GM08714 (cell line): ENCODE results near the gene TBCEL.

Experiments used
- H3K4me3 ChIP-seq: fragments of 200-500 bp; sonication (Bioruptor generic); 2 replicates; pipeline ENCODE4 v1.5.1; 2014; ENCODE audit warnings: mild to moderate bottlenecking, low read length, inconsistent platforms
- ZNF274 ChIP-seq: IDR thresholded peaks from 2 replicates; pipeline ENCODE4 v1.6.1; 2012; ENCODE audit warnings: mild to moderate bottlenecking, low read depth, low read length

The TBCEL gene, protein sequence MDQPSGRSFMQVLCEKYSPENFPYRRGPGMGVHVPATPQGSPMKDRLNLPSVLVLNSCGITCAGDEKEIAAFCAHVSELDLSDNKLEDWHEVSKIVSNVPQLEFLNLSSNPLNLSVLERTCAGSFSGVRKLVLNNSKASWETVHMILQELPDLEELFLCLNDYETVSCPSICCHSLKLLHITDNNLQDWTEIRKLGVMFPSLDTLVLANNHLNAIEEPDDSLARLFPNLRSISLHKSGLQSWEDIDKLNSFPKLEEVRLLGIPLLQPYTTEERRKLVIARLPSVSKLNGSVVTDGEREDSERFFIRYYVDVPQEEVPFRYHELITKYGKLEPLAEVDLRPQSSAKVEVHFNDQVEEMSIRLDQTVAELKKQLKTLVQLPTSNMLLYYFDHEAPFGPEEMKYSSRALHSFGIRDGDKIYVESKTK

DNA sequence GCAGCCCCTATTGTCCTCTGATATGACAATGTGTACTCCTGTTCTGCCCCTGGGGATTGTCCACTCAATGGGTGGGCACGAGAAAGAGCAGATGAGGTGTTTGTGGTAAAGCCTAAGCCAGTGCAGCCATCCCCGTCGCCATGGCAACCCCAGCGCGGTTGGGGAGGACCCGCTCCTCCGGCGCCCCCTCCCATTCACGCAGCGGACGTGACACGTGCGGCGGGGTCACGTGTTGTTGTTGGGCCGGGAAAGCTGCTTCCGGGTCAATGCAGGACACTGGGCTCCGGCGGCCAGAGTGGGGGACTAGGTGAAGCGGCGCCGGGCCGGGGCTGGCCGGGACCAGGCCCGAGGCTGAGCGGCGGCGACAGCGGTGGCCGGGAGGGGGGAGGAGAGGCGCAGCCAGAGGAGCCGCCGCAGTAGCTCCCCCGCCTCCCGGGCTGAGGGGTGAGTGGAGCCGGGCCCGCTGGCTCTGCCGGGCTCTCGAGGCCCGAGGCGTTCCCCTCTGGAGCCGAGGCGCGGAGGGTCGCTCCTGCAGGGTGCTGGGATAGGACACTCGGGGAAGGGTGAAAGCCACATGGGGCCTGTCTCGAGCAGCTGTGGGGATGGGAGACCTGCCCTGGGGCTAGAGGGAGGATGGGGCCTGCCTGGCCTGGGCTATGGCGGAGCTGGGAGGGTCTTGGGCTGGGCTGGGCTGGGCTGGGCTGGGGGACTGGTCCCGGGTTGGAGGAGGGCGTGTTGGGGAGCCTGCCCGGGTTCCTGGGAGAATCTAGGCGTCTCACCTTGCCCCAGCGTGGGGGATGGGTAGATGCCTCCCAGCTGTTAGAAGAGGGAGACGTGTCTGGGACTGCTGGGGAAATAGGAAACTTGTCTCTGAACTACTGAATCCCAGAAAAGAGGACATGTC, at the start of gene TBCEL:
TSS of gene TBCEL (plus strand) at position 255 of the 904 bp plus-strand sequence. CDS start 21,589 bp downstream, outside the sequence.
- peak within 1 kb of the TSS; percentile 80 for H3K4me3 ChIP-seq
- no peak for TF ChIP-seq ZNF274

DNA sequence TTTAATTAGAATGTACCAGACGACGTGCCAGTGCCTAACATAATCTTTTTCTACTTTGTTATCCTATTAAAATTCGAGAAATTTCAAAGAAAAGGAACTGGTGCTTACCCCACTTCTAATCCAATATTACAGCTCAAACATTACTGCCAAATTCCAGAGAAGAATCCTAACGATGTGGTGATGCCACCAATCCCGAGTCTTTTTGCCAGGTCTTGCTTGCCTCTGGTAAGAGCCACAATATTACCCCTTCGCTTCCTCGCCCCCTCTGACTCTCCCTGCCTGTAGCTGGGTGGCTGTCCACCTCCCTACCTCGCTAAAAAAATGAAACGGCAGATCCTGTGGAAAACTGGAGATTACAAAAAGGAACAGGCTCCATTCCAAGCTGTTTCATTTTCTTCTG, 49.4 kb upstream of the TBCEL start:
- no peak overlapping the region for H3K4me3 ChIP-seq
- no peak for TF ChIP-seq ZNF274

DNA sequence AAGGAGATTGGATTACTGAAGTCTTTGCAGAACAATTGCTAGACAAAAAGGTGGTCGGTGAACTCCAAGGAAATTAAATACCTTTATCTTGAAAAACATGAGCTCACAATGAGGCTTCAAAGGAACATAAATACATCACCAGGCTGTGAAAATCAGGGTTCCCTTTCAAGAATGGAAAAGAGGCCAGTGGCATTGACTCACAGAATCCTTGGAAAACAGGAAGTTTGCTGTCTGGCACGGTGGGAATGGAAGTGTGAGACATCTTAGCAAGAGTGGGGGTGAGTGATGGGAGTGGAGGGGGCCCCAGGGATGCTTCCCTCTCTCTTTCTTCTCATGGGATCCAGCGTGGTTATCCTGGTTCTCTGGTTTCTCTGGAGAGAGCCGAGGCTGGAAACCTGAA, 48.9 kb upstream of the TBCEL start:
- no peak for TF ChIP-seq ZNF274
- H3K4me3 ChIP-seq: no peak overlapping the region

DNA sequence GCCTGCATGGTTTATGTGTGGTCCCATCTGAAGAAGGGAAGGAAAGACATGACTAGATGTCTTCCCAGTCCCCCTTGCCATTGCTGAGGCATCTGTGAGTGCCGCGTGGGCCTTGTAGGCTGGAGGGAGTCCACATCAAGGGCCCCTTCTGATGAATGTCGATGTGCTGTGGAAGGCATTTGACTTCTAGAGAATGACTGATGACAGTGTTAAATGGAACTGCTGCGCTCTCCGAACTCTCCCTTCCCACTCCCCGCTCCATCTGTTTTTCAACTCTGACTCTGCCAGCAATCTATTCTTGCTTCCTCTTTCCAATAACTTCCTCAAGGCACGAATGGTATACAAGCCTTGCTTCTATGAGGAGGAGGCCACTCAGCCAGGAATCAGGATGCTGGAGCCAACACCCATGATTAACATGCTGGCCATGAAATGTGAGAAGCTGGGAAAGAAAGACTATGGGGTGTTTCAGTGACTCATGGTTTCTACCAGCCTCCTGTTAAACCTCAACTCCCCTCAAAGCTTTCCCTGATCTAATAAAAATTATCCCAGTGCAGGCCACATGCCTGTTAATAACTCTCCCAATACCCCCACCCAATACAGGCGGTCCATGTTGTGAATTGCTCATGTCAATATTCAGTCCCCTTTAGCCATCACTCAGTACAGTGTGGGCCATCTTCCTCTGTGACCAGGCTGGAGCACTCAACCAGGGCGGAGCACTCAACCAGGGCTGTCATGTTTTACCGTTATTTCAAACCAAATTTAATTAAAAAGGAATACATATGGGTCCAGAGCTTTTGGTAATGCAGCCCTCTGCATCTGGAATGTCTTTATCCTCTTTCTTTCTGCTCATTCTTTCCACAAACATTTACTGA, 46.4 kb upstream of the TBCEL start:
- TF ChIP-seq ZNF274: no peak

DNA sequence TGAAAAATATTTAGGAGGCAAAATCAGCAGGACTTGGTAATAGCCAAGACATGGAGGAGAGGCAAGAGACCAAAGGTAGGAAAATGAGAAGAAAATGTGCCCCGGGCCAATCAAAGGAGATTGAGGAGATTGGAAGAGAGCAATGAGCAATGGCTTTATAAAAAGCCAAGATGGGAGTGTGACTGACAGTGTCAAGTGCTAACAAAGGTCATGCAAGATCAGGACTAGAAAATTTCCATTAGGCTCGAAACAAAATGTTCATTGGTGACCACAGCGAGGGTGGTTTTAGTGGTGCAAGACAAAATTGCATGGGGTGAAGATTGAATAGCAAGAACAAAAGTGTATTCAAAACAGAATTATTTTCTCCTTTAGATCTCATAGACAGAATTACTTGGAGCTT, 45.2 kb upstream of the TBCEL start:
- H3K4me3 ChIP-seq: no peak overlapping the region
- TF ChIP-seq ZNF274: no peak

More for the DNA sequence above, 46.4 kb upstream of the TBCEL start:
- H3K4me3 ChIP-seq: no peak overlapping the region

DNA sequence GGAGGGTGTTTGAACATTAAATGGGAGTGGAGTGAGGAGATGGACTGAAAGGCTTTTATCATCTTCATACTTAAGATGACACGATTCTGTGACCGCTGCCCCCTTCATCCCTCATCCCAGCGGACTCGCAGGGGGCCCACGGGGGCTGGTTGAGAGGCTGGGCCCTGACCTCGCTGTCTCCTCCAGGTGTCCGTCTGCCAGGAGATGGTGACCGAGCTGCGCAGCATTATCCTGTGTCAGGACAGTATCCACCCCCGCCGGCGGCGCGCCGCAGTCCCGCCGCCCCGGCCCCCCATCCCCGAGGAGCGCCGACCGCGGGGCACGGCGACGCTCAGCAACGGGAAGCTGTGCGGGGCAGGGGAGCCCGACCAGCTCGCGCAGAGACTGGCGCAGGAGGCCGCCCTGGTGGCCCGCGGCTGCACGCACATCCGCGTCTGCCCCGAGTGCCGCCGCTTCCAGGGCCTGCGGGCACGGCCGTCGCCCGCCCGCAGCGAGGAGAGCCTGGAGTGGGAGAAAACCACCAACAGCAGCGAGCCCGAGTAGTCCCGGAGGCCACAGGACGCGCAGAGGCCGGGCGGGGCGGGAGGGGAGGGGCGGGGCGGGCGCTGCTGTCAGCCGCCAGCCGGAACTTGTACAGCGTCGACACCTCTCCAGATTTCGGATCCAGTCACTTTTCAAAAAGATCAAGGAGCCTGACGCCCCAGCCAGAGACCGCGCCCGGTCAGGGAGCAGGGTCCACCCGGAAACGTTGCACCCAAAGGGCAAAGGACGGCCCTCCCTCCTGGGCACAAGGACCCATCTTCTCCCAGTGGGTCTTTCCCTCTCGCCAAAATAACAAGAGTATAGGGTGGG, 38.0 kb upstream of the TBCEL start:
- peak overlapping the region; percentile 42; the same call in 1 of the 2 replicates for H3K4me3 ChIP-seq
- no peak for TF ChIP-seq ZNF274

DNA sequence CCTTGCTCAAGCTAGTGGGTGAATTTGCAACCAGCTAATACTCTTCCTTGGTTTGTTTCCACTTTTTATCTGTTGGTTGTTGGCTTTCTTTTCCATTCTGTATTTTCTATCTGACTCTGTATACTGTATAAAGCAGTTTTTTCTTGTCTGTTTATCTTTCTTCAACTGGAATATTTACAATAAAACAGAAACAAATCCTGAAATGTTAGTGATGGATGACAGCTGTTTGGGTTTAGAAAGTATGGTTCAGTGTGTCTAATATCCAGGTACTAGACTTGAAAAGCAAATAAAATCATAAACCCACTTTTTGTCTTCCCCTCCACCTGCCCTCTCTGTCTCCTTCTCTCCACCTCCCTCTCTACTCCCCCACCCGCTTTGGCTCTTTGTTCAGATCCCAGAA, 35.3 kb upstream of the TBCEL start:
- no peak for TF ChIP-seq ZNF274
- no peak overlapping the region for H3K4me3 ChIP-seq

DNA sequence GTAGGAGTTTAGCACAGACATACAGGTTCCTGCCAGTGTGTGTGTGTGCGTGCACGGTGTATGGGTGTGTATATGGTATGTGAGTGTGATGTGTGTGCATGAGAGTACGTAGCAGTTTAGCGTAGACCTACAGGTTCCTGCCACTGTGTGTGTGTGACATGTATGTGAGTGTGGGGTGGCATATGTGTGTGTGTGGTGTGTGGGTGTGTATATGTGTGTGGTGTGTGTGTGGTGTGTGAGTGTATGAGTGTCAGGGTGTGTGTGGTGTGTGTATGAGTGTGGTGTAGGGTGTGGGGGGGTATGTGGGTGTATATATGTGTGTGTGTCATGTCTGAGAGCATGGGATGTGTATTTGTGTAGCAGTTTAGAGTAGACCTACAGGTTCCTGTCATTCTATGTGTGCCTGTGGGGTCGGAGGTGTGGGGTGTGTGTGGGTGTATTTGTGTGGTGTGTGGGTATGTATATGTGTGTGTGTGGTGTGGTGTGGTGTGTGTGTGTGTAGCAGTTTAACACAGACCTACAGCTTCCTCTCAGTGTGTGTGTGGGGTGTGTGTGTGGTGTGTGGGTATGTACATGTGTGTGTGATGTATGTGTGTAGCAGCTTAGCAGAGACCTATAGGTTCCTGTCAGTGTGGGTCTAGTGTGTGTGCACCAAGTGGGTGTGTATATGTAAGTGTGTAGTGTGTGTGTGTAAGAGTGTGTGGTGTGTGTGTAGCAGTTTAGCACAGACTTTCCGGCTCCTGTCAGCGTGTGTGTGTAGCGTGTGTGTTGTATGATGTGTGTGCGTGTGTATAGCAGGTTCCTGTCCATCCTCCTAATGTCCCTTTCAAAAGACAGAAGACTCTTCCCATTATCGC, 31.8 kb upstream of the TBCEL start:
- no peak for TF ChIP-seq ZNF274
- no peak overlapping the region for H3K4me3 ChIP-seq

DNA sequence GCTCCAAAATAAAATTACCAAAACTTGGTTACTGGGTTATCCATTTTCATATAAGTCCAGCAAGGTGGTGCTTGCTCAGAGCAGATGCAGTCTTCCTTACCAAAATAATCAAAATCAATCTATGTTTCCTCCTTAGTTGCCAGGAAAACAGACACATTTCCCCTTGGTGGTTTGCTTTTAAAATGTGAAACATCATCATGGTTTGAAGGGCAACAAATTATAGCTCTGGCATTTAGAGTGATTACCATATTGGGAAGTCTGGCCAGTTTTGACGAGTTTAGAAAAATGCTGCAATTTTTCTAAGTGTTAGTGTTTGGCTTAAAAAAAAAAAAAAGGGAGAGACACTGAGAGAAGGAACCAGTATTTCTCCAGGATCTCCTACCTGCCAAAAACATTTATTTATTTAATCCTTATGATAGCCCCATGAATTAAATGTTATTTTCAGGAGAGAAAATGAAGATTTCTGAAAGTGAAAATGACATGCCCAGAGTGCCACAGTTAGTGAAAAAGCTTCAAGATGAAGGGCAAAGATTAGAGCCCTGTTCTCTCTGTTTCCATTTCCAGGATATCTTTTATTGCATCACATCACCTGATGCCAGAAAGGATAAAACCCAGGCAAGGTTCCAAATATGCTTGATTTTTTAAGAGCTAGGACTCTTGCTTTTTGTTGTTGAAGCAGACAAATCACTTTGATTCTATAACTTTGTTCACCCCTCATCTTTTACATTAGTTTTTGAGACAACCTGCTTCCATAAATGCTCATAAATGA, 29.6 kb upstream of the TBCEL start:
- no peak overlapping the region for H3K4me3 ChIP-seq
- TF ChIP-seq ZNF274: no peak

DNA sequence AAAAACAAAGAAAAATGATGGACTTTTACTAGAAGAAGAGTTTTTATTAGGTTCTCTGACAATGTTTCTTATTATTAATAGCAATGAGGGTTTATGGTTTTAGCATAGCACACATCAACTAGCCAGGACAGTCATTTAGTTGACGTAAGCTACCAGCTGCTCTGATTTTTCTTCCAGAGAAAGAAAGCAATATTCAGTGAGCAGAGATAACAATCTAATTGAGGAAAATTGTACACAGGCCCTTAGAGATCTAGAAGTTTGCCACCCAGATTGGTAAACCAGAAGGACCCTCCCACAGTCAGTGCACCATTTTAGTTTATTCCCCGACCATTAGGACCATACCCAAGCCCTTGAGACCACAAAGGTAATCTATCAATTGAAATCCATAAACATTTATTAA, 28.7 kb upstream of the TBCEL start:
- H3K4me3 ChIP-seq: no peak overlapping the region
- TF ChIP-seq ZNF274: no peak

DNA sequence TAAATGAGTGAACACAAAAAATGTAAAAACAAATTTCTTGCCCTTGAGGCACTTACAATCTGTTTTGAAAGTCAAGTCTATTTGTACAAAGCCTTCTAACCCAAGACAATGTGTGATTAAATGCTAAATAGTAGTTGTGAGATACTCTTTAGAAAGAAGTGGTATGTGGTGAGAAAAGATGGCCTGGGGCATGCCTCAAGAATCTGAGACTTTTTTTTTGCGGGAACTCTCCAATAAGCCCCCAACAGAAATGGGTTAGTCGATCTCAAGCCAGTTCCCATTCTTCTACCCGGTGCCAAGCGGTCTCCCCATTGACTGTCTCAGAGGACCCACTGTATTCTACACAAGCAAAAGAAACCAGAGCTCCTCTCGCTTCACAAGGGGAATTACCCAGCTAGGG, 26.9 kb upstream of the TBCEL start:
- no peak for TF ChIP-seq ZNF274
- no peak overlapping the region for H3K4me3 ChIP-seq
